Skeletal muscle cell (primary cell): Measurements from ENCODE around the gene PGAP3.

Experiments used
- DNase-seq: peaks from one replicate; pipeline ENCODE4 v3.0.0-alpha.2; 2010; ENCODE audit warnings: low read depth
- H3K4me3 ChIP-seq: 2 replicates; pipeline ENCODE4 v1.5.1; 2011; ENCODE audit warnings: low read depth, mild to moderate bottlenecking, control low read depth, low read length, moderate library complexity

PGAP3 gene

DNA sequence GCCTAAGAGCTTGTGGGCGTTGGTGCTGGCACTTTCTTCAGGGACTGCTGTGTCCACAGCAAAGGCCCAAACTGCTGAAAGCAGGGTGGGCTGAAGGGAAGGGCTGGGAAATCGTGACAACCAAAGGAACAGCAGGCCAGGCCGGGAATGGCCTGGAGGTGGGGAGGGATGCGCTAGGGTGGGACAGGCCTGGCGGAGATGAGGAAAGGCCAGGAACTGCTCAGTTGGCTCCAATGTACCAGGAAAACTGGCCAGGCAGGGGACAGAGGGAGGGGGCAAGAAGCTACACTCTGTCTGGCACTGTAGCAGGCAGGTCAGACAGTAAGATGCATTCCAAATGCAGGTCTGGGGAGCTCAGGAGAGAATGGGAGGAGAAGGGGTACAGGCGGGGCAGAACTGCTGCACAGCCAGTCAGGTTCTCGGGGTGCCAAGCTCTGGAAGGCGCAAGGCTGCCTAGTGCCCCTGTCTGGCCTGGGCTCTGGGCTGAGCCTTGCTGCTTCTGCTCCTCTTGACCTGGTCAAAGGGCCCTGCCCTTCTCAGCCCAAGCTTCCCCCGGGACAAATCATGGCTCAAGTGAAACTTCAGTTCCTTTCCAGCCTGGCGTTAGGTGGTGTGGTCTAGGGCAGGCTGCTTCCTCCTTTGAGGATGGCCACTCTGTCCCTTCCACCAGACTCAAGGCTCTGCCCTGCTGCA lies 12.3 kb downstream of the PGAP3 start:
- DNase-seq, result no peak
- no peak overlapping the region for H3K4me3 ChIP-seq

DNA sequence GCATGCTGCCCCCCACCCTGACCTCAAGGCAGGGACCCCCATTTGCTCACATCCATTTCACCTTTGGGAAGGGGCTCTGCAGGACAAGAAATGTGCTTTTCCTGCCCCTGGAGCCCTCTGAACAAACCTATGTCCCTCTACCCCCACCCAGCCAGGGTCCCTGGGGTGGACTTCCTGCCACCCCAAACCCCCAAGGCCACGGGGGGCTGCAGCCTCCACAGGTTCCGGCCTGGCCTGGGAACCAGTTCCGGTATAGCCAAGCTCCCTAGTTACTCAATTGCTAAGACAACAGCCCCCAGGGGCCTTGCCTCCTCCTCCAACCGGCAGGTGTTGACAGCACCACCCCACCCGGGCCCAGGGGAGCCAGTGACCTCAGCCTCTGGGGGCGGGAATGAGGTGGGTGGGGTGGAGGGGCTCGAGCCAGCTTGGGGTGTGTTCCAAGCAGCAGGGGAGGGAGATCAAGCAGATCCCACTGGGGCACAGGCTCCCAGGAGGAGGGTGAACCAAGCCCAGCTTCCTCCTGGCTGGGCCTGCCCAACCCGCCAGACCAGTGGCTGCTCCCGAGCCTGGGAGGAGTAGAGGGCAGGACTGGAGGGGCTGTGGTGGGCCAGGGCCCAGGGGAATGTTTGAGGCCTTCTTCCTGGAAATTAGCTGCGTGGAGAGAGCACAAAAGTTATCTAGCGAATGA lies 13.0 kb downstream of the PGAP3 start:
- H3K4me3 ChIP-seq, result no peak overlapping the region

DNA sequence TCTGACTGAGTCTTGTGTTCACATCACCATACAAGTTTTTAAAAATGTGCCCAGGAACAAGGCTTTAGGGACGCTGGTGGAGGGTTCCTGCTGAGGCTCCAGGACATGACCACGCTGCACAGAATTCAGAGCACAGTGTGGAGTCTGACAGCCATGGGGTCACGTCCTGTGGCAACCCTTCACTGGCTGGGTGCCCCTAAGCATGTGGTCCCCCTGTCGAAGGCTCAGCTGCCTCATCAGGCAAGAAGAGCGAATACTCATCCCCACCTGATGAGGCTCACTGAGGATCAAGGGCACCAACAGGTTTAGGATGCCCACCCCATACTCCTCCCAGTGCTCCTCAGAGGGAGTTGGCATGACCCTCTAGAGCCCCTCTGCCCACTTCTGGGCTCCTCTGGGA lies 13.7 kb downstream of the PGAP3 start:
- H3K4me3 ChIP-seq, result no peak overlapping the region
- DNase-seq, result no peak

More for the DNA sequence above, 13.0 kb downstream of the PGAP3 start:
- no peak for DNase-seq

DNA sequence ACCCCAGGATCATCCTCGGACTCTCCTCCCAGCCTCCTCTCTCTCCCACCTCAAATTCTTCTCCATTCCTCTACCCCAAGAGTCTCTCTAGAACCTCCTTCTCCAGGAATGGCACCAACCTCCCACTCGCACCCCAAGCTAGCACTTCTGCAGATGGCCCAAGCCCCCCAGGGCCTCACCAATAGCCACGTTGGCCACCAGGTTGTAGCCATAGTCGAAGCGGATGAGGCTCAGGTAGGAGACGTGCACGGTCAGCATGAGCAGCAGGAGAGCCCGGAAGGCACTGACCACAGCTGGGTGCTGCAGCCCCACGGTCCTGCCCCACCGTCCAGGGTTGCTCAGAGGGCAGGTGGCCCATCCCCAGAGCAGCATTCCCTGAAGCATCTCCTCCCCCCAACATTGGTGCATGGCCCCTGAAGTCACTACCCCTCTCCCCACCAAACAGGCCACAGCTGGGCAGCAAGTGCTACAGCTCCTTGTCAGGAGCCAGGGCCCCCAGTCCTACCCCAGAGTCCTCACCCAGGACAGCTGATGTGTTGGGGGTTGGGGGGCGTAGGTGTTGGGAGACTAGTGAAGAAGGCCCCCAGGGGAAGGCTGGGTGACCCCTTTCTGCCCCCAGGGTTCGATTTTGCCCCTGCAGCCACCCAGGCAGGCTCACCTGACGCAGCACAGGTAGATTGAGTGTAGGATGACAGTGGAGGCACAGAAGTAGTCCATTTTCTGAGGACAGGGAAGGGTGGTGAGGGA lies 14.3 kb downstream of the PGAP3 start:
- no peak for DNase-seq
- H3K4me3 ChIP-seq, result no peak overlapping the region

DNA sequence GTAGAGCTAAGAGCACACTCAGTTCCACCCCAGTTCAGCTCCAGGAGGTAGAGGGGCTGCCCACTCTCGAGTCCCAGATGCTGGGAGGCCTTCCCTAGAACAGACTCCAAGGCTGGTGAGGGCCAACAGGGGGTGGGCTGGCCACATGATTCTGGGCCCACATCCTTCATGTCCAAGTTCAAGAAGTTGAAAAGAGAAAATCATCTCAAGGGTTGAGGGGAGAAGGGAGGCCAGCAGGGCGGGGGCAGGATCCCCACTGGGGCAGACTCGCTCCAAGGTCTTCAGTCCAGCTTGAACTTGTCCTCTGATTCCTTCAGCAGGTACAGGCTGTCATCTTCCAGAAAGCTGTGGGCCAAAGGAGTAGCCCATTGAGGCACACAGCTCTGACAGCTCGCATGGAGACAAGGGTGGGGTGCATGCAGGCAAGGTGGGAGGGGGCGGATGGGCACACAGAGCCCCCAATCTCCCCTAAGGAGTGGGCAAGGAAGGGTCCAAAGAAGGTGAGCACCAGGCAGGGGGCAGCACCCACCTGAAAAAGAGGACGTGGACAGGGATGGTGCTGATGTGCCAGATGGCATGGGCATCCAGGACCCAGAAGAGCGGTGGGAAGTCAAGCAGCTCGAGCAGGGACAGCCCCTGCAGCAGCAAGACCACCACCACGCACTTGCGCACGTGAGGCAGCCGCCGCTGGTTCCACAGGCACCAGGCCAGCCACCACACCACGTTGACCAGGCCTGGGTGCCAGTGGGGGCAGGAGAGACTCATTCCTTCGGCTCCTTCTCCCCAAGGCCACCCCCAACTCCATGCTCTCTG lies 15.1 kb downstream of the PGAP3 start:
- DNase-seq, result no peak
- no peak overlapping the region for H3K4me3 ChIP-seq

DNA sequence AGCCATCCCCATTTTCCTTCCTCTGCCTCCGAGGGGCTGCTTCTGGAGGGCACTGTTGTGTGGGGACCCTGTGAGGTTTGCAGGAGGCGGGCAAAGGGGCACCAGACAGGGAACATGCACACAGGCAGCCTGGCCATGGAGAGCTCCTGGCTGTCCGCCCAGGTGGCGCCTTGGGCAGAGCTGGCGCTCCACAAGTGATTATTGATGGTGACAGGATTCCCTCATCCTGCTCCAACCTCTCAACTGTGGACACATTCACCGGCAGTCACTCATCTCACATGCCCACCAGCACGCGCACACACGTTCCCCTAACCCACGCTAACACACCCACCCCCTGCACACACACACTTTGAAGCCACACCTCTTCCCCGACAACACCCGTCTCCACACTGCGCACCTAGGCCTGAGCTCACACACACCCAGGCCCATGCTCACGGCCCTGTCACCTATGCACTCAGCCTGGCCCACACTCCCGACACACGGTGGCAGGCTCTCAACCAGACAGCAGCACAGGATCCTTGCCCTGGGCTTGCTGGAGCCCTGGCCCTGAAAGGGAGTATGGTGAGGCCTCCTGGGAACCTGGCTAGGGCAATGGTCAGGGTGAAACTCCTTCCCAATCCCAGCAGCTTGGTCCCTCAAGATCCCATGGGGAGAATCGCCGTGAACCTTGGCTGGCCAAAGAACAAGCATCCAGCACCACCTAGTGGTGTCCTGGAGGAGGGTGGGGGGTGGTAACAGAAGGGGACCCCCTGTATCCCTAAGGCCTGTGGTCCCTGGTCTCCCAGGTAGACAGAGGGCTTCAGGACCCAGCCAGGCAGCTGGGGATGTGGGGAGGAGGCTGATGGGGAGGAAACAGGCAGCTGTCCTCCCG lies 16.0 kb downstream of the PGAP3 start:
- no peak overlapping the region for H3K4me3 ChIP-seq
- DNase-seq, result no peak

DNA sequence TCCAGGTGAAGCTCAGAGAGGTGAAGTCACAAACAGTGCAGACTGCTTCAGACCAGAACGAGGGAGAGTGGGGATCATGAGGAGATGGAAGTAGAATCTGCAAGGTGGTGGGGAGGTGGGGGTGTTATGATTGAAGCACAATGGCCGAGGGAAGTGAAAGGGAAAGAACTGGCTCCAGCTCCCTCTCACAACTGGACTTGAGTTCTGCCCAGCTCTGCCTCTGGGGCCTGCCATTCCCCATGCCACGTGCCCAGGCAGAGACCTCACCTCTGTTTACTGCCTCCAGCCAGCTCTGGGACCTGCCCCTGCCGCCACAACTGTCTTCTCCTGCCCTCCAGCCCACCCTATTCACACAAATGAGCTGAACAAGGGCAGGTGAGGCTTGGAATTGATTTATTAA lies 17.1 kb downstream of the PGAP3 start:
- no peak for DNase-seq
- H3K4me3 ChIP-seq, result no peak overlapping the region

DNA sequence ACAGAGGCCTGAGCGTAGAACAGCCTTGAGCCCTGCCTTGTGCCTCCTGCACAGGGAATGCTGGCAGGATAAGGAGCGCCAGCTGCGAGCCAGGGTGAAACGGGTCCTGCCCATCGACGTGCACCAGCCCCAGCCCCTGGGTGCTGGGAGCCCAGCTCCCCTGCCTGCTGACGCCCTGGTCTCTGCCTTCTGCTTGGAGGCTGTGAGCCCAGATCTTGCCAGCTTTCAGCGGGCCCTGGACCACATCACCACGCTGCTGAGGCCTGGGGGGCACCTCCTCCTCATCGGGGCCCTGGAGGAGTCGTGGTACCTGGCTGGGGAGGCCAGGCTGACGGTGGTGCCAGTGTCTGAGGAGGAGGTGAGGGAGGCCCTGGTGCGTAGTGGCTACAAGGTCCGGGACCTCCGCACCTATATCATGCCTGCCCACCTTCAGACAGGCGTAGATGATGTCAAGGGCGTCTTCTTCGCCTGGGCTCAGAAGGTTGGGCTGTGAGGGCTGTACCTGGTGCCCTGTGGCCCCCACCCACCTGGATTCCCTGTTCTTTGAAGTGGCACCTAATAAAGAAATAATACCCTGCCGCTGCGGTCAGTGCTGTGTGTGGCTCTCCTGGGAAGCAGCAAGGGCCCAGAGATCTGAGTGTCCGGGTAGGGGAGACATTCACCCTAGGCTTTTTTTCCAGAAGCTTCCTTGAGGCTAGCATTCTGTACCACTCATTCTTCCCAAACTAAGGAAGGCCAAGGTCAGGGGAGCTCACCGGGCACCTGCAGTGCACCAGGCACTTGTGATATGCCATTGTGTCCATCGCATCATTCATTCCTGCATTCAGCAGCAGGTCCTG lies 17.7 kb downstream of the PGAP3 start:
- DNase-seq, result no peak
- no peak overlapping the region for H3K4me3 ChIP-seq

DNA sequence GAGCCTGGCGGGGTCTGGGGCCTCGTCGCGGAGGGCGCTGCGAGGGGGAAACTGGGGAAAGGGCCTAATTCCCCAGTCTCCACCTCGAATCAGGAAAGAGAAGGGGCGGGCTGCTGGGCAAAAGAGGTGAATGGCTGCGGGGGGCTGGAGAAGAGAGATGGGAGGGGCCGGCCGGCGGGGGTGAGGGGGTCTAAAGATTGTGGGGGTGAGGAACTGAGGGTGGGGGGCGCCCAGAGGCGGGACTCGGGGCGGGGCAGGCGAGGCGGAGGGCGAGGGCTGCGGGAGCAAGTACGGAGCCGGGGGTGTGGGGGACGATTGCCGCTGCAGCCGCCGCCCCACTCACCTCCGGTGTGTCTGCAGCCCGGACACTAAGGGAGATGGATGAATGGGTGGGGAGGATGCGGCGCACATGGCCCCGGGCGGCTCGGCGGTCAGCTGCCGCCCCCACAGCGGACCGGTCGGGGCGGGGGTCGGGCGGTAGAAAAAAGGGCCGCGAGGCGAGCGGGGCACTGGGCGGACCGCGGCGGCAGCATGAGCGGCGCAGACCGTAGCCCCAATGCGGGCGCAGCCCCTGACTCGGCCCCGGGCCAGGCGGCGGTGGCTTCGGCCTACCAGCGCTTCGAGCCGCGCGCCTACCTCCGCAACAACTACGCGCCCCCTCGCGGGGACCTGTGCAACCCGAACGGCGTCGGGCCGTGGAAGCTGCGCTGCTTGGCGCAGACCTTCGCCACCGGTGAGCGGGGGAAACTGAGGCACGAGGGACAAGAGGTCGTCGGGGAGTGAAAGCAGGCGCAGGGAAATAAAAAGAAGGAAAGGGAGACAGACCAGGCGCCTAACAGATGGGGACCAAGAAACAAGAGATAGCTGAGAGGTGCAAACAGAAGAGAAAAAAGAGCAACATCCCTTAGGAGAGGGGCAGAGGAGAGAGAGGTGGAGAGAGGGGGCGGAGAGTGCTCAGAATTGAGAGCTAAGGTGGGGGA lies 19.6 kb downstream of the PGAP3 start, which contains the start of gene PNMT:
TSS of gene PNMT (plus strand) at position 509 of the 980 bp plus-strand sequence. CDS start at position 532, 23 bp downstream.
- H3K4me3 ChIP-seq, result peak within 1 kb of the TSS; percentile 36
- no peak for DNase-seq

DNA sequence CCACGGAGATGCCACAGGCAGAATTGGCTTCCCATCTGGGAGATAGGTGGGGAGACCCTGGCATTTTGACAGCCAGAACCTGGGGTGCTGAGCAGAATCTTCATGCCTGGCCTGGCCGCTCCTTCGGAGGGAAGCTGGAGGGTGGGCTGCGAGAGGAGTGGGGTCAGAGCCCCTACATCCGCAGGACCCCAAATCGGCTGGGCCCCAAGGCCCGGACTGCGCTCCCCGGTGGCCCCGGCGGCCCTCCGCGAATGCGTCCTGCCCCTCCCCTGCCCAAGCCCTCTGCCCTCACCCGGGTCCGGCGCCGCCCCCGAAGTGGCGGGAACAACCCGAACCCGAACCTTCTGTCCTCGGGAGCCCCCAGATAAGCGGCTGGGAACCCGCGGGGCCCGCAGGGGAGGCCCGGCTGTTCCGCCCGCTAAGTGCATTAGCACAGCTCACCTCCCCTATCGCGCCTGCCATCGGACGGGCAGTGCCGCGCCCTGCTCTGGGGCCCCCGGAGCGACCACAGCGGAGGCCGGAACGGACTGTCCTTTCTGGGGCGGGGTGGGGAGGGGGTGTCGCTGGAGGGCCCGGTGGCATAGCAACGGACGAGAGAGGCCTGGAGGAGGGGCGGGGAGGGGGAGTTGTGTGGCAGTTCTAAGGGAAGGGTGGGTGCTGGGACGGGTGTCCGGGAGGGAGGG lies 20.5 kb downstream of the PGAP3 start:
- H3K4me3 ChIP-seq, result no peak overlapping the region
- DNase-seq, result no peak

DNA sequence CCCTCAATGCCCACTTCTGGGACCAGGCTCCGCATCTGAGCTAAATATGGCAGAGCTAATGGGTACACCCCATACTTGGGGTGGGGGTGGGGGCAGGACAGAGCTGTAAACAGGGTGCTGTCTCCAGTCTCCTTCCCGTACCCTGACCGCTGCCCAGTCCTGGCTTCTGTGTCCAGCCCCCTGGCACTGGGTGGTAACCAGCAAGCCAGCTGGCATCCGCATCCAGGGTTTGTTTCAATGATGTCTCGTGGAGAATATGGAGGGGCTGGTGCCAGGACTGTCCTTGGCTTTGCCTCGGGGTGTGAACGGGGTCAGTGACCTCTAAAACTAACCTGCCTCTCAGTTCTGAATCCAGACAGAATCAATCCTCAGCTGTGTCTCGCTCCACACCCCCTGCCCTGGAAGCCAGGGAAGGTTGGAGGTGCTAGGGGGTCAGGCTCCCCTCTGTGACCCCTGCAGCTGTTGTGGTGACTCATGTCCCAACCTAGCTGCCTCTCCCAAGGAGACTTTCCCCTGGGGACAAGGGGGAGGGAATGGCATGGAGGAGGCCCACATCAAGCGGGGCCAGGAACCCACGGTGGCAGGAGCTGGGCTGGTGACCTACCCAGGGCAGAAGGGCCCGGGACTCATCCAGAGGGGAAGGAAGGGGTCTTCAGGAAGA lies 21.1 kb downstream of the PGAP3 start:
- no peak for DNase-seq
- no peak overlapping the region for H3K4me3 ChIP-seq

DNA sequence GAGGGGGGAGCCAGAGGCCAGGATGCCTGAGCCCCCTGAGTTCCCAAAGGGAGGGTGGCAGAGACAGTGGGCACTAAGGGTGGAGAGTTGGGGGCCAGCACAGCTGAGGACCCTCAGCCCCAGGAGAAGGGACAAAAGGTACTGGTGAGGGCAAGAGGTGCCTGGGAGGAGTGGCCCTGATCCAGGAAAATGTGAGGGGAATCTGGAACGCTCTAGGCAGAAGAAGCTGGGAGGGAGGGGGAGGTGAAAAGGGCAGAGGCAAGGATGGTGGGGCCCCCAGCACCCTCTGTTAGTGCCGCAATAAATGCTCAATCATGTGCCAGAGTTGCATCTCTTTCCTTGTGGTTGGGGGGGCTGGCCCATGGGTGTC lies 21.6 kb downstream of the PGAP3 start:
- no peak overlapping the region for H3K4me3 ChIP-seq
- no peak for DNase-seq

DNA sequence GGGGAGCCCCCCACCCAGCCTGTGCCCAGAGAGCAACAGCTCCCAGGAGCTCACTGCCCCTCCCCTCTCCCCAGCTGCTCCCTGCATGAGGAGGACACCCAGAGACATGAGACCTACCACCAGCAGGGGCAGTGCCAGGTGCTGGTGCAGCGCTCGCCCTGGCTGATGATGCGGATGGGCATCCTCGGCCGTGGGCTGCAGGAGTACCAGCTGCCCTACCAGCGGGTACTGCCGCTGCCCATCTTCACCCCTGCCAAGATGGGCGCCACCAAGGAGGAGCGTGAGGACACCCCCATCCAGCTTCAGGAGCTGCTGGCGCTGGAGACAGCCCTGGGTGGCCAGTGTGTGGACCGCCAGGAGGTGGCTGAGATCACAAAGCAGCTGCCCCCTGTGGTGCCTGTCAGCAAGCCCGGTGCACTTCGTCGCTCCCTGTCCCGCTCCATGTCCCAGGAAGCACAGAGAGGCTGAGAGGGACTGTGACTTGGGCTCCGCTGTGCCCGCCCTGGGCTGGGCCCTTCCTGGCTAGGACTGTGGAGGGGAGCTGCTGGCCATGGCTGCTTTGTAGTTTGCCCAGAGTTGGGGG lies 22.1 kb downstream of the PGAP3 start:
- no peak overlapping the region for H3K4me3 ChIP-seq
- DNase-seq, result no peak

DNA sequence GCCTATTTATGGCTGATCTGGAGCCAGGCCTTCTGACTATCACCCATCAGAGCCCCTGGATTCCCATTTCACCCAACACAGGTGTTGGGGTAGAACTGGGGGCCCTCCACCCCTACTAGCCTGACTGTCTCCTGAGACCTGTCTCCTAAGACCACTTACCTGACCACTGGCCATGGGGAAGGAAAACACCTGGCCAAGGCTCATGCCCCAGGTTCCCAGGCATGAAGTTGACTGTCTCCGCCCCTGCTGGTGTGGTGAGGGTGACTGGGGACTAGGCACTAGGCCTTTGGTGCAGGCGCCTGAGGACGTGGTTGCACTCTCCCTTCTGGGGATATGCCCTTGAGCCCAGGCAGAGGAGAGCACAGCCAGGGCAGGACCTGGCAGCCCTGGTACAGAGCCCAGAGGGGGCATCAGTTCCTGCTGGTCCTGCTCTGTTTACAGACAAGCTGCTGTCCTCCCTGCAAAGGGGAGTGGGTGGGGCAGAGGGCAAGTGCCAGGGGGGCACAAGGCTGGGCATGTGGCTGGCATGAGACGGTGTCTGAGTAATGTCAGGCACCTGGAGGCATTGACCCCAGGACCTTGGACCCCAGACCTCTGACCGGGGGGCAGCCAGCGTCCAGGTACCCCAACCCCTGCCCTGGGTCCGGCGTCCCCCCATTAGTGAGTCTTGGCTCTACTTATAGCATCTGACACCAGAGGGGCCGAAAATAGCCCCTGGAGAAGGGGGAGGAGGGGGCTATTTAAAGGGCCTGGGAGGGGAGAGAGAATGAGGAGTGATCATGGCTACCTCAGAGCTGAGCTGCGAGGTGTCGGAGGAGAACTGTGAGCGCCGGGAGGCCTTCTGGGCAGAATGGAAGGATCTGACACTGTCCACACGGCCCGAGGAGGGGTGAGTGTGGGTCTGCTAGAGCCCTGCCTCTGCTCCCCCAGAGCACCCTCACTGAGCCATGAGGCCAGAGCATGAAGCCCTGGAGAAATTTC lies 23.0 kb downstream of the PGAP3 start, which contains the start of gene TCAP:
TSS of gene TCAP (plus strand) at position 769 of the 981 bp plus-strand sequence. CDS start at position 780, 11 bp downstream.
- DNase-seq, result no peak
- H3K4me3 ChIP-seq, result no peak within 1 kb of the TSS
